Measurements from ENCODE around the gene SKI.
A peak's percentile ranks its signal among the peaks of the same experiment; 100 is the strongest.

Gene SKI

GRCh38 chr1:2194898-2195673 lies 33.0 kb upstream of the SKI start:
- ChIA-PET POLR2A (interaction anchor here (0.9 to 3.1 kb wide), 14 partner anchors 11 to 353 kb away, joined by 3 to 18 read pairs (median 5); partner anchors contain the start of genes MORN1 and RER1), CTCF (interaction anchor here (0.6 to 3.5 kb wide), 15 partner anchors 9 to 766 kb away, joined by 3 to 65 read pairs (median 5); partner anchors contain the start of genes MORN1 and RER1)
- TF ChIP-seq FOXM1 (IDR thresholded peaks at IDR 0.05; ENCODE audit: borderline replicate concordance) (peak; percentile 11; the same call in 1 of the 2 replicates), FOXA1 (IDR thresholded peaks at IDR 0.05) (no peak)
- peak; percentile 76 for DNase-seq (ENCODE audit: extremely low spot score)

- CTCF ChIA-PET = interaction anchor here (1.4 to 3.5 kb wide), 3 partner anchors 21 to 186 kb away, joined by 5 to 65 read pairs (median 6); no protein-coding TSS in a partner anchor
- DNase-seq (ENCODE audit: extremely low spot score) = no peak
- POLR2A ChIA-PET = interaction anchor here (1.2 to 3.1 kb wide), 4 partner anchors 31 to 186 kb away, joined by 3 to 18 read pairs (median 7); no protein-coding TSS in a partner anchor
- no peak for TF ChIP-seq ZNF384 (IDR thresholded peaks at IDR 0.05)
- no peak for TF ChIP-seq ARNT (IDR thresholded peaks at IDR 0.05)
- TF ChIP-seq LEF1 (IDR thresholded peaks at IDR 0.05; ENCODE audit: borderline replicate concordance) = no peak
- no peak for TF ChIP-seq L3MBTL2 (conservative IDR thresholded peaks at IDR 0.05)
- TF ChIP-seq FOXA1 (IDR thresholded peaks at IDR 0.05) = no peak
- no peak for TF ChIP-seq TARDBP (IDR thresholded peaks at IDR 0.05)
- TF ChIP-seq FOXK2 (IDR thresholded peaks at IDR 0.05) = no peak
Measured at GRCh38 chr1:2195785-2196184, 32.3 kb upstream of the SKI start.

DNA sequence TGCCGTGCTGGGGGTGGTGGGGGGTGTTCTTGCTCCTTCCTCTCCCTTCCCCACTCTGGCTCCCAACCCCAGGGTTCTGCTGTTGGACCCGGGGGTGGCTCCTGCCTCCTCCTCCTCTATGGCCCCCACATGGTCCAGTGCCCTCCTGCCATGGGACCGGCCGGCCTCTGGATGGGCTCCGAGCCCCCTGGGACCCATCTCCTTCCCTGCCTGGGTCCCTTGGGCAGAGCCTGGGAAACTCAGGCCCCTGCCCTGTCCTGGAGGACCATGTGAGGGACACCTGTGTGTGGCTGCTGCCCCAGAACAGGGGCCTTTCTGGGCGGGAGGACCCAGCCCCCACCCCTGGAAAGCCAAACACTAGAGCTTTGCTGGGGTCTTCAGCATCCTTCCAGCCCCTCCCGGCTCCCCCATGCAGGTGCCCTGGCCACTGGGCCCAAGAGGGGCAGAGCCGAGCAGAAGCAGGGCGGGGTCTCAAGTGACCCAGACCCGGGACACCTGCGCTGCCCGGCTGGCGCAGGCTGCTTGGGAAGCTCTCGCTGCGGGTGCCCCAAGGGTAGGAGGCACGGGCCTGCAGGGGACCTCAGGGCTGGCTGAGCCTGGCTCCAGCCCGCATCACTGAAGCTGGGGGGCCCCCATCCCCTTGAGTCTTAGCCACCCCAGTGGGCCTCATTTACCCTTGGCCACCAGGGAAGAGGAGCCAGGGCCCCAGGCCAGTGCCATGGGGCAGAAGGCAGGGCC lies 31.0 kb upstream of the SKI start:
- ChIA-PET CTCF (interaction anchor here (3.5 kb wide), 1 partner anchor 185 kb away, joined by 65 read pairs; no protein-coding TSS in a partner anchor), POLR2A (interaction anchor here (2.3 kb wide), 1 partner anchor 30 kb away, joined by 9 read pairs; no protein-coding TSS in a partner anchor)
- no peak for DNase-seq (ENCODE audit: extremely low spot score)
- TF ChIP-seq LEF1 (IDR thresholded peaks at IDR 0.05; ENCODE audit: borderline replicate concordance) = no peak
- TF ChIP-seq ELF4 (IDR thresholded peaks at IDR 0.05) = no peak
- TF ChIP-seq FOXM1 (IDR thresholded peaks at IDR 0.05; ENCODE audit: borderline replicate concordance) = no peak

- CTCF ChIA-PET = no interaction called here
- no peak for DNase-seq (ENCODE audit: extremely low spot score)
- no peak for TF ChIP-seq SUZ12 (IDR thresholded peaks at IDR 0.05)
- no peak for TF ChIP-seq HDGF (IDR thresholded peaks at IDR 0.05; ENCODE audit: borderline replicate concordance)
- no peak for TF ChIP-seq FOXM1 (IDR thresholded peaks at IDR 0.05; ENCODE audit: borderline replicate concordance)
- TF ChIP-seq L3MBTL2 (conservative IDR thresholded peaks at IDR 0.05) = no peak
- no peak for TF ChIP-seq ELF4 (IDR thresholded peaks at IDR 0.05)
- no peak for TF ChIP-seq FOXA1 (IDR thresholded peaks at IDR 0.05)
- no peak for TF ChIP-seq LEF1 (IDR thresholded peaks at IDR 0.05; ENCODE audit: borderline replicate concordance)
- TF ChIP-seq ZNF384 (IDR thresholded peaks at IDR 0.05) = no peak
- TF ChIP-seq TARDBP (IDR thresholded peaks at IDR 0.05) = no peak
- TF ChIP-seq NFRKB (IDR thresholded peaks at IDR 0.05) = no peak
- no peak for TF ChIP-seq SP1 (IDR thresholded peaks at IDR 0.05)
- no peak for TF ChIP-seq BHLHE40 (IDR thresholded peaks at IDR 0.05; ENCODE audit: borderline replicate concordance)
- POLR2A ChIA-PET = interaction anchor here (0.9 kb wide), 1 partner anchor 53 kb away, joined by 4 read pairs; no protein-coding TSS in a partner anchor
Measured at GRCh38 chr1:2197707-2198165, 30.4 kb upstream of the SKI start.

- TF ChIP-seq, protein P1, sequence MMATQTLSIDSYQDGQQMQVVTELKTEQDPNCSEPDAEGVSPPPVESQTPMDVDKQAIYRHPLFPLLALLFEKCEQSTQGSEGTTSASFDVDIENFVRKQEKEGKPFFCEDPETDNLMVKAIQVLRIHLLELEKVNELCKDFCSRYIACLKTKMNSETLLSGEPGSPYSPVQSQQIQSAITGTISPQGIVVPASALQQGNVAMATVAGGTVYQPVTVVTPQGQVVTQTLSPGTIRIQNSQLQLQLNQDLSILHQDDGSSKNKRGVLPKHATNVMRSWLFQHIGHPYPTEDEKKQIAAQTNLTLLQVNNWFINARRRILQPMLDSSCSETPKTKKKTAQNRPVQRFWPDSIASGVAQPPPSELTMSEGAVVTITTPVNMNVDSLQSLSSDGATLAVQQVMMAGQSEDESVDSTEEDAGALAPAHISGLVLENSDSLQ (IDR thresholded peaks at IDR 0.05) = no peak
- TF ChIP-seq HDGF (IDR thresholded peaks at IDR 0.05; ENCODE audit: borderline replicate concordance) = no peak
- TF ChIP-seq ZNF384 (IDR thresholded peaks at IDR 0.05) = no peak
- no peak for TF ChIP-seq BHLHE40 (IDR thresholded peaks at IDR 0.05; ENCODE audit: borderline replicate concordance)
- no peak for TF ChIP-seq FOXA1 (IDR thresholded peaks at IDR 0.05)
- TF ChIP-seq CTBP1 (IDR thresholded peaks at IDR 0.05; ENCODE audit: borderline replicate concordance) = no peak
- no peak for TF ChIP-seq FOXK2 (IDR thresholded peaks at IDR 0.05)
- no peak for TF ChIP-seq TARDBP (IDR thresholded peaks at IDR 0.05)
- DNase-seq (ENCODE audit: extremely low spot score) = no peak
- CTCF ChIA-PET = interaction anchor here (0.5 to 1.2 kb wide), 4 partner anchors 24 to 898 kb away, joined by 3 to 12 read pairs (median 4); no protein-coding TSS in a partner anchor
- POLR2A ChIA-PET = interaction anchor here (0.6 to 2.5 kb wide), 18 partner anchors 9 to 439 kb away, joined by 3 to 21 read pairs (median 4); partner anchors contain the start of genes MORN1 and RER1
Measured at GRCh38 chr1:2198571-2198970, 29.5 kb upstream of the SKI start.

DNA sequence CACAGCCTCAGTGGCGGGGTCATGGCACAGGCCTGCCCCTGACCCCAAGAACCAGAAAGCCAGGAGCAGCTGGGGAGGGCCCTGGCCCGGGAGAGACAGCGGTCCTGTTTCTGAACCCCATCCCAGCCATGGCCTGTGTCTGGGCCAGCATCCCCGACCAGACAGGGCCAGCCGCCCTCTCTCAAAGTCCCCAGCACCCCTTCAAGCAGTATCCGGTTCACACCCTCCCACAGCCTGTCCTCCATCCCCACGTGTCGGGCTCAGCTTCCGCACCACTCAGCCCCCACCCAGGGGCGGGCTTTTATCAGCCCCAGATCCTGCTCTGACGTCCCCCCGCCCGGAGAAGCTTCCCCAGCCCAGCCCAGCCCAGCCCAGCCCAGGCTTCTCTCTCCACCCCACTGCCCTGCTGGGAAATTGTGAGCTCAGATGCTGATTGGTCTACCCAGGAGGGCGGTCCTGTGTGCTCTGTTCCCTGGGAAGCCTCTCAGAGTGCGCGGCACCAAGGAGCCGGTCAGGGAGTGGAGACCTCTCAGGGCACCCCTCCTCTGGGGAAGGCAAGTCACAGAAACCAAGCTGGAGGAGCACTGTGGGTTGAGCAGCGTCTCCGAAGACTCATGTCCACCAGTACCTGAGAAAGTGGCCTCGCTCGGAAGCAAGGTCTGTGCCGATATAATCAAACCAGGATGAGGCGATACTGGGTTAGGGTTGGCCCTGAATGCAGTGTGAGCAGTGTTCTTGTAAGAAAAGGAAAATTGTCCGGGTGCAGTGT lies 28.9 kb upstream of the SKI start:
- no peak for TF ChIP-seq ARNT (IDR thresholded peaks at IDR 0.05)
- TF ChIP-seq L3MBTL2 (conservative IDR thresholded peaks at IDR 0.05) = peak; percentile 34; the same call in 1 of the 2 replicates
- TF ChIP-seq HDGF (IDR thresholded peaks at IDR 0.05; ENCODE audit: borderline replicate concordance) = peak; percentile 88; the same call in 1 of the 2 replicates
- no peak for TF ChIP-seq SUZ12 (IDR thresholded peaks at IDR 0.05)
- no peak for TF ChIP-seq NFRKB (IDR thresholded peaks at IDR 0.05)
- no peak for TF ChIP-seq TARDBP (IDR thresholded peaks at IDR 0.05)
- DNase-seq (ENCODE audit: extremely low spot score) = peak; percentile 76
- POLR2A ChIA-PET = interaction anchor here (0.6 to 2.5 kb wide), 18 partner anchors 9 to 439 kb away, joined by 3 to 21 read pairs (median 4); partner anchors contain the start of genes MORN1 and RER1
- CTCF ChIA-PET = interaction anchor here (0.5 to 1.5 kb wide), 5 partner anchors 25 to 898 kb away, joined by 3 to 12 read pairs (median 4); no protein-coding TSS in a partner anchor
